Umbilical cord (tissue), 2 donors: ENCODE results near the gene ZNF593. TPM values are rescaled to one million over a fixed set of nuclear protein-coding genes. Genes with fewer than 3 reads are reported as not detected.

Source experiments
- DNase-seq: peaks from one replicate; pipeline ENCODE4 v3.0.0-alpha.2; 2015; ENCODE audit warnings: low spot score
- total RNA-seq: library from RNA; depleted of rRNA; stranded (reverse); fragments of >200 nt; gene quantifications from one replicate; pipeline ENCODE4 v1.2.3, GENCODE V29; 2014; ENCODE audit warnings: low replicate concordance; ENCODE audit not compliant: insufficient read depth

The ZNF593 gene
- total RNA-seq, 1 donor from 2014 or later, result not detected

DNA sequence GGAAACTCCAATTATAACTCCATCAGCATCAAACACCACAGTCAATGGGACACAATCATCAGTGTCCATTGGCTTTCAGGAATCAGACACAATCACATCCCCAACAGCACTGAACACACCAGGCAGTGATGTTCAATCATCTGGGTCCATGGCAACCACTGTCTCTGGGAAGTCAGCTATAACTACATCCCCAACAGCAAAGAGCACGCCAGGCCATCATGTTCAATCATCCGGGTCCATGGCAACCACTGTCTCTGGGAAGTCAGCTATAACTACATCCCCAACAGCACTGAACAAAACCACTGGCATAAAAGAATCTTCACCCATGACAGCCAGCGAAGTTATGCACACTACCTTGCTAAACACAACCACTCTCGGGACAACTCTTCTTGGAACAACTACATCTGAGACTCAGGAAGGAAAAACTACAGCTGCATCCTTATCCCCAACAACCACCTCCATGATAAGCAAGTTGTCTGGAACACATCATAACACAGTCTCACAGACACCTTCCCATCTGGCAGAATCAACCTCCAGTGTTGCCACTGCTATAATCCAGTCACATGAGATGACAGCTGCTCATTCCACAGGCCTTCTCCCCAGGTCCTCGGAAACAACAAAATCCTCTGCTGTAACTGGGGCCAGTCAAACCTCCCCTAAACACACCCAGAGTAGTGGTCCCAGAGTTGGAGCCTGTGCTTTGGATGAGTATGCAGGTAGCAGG is 40.6 kb downstream of the ZNF593 start:
- no peak for DNase-seq

DNA sequence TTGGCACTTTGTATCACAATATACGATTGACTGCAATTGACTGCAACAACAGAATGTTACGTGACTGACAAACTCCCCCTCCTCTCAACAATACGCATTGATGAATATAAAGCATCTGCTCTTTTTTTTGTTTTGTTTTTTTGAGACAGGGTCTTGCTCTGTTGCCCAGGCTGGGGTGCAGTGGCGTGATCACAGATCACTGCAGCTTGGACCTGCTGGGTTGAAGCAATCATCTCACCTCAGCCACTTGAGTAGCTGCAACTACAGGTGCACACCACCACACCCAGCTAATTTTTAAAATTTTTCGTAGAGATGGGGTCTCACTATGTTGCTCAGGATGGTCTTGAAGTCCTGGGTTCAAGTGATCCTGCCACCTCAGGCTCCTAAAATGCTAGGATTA is 43.0 kb downstream of the ZNF593 start:
- no peak for DNase-seq

DNA sequence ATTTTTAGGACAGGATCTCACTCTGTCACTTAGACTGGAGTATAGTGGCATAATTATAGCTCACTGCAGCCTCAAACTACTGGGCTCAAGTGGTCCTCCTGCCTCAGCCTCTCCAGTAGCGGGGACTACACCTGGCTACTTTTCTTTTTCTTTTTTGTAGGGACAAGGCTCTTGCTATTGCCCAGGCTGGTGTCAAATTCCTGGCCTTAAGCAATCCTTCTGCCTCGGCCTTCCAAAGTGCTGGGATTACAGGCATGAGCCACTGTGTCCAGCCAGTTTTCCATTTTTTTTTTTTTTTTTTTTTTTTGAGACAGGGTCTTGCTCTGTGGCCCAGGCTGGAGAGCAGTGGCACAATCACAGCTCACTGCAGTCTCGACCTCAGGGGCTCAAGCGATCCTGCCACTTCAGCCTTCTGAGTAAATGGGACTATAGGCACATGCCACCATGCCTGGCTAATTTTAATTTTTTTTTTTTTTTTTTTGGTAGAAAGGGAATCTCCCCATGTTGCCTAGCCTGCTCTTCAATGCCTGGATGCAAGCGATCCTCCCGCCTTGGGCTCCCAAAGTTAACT is 43.7 kb downstream of the ZNF593 start:
- DNase-seq, result no peak

DNA sequence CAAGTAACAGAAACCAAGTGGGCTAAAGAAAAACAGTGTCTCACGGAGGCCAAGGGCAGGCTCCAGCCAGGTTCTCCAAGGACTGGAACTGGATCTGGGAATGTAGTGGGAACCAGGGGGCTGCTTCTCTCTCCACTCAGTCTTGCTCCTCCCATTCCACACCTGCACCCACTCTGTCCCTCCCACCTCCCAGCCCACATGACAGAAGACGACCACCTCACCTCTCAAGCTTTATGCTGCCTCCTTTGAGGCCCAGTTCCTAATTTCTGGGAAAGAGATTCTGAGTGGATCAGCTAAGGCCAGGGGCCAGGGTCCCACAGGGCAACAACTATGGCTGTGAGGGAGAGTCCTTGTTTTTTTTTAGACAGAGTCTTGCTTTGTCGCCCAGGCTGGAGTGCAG is 45.5 kb downstream of the ZNF593 start:
- no peak for DNase-seq

DNA sequence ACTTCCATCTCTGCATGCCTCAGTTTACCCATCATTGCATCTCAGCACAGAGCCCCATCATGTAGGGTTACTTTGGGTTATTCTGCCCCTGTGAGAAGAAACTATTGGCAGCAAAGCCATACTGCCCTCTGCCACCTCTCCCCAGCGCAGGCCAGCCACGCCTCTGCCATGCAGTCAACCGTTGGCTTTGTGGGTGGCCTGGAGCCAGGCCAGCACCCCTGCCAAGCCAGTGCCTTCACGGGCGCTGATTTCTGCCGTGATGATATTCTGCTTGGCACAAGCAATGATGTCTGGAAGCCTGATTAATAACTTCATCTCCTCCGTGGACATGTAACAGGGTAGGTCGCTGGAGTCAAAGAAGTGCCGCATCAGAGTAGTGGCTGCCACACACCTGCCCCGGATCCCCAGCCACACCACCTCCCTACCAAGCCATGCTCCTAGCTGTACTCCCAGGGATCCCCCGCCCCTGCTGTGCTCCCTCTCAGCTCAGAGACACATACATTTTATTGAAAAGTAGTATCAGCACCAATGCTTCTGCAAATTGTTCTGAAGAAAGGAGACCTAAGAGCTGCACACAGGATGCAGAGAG is 49.3 kb downstream of the ZNF593 start:
- DNase-seq, result no peak

Other genes starting within 250 kb of the ZNF593 start
- gene PAFAH2, start 171.8 kb upstream of the ZNF593 start, total RNA-seq, result 5.1 TPM
- 0.48 TPM for gene EXTL1, start 148.1 kb upstream of the ZNF593 start, total RNA-seq
- gene SLC30A2, start 123.8 kb upstream of the ZNF593 start, total RNA-seq, result 1.2 TPM
- 0.96 TPM for gene TRIM63, start 102.3 kb upstream of the ZNF593 start, total RNA-seq
- gene PDIK1L, start 58.1 kb upstream of the ZNF593 start, total RNA-seq, result 14.9 TPM
- 0.72 TPM for gene FAM110D, start 10.8 kb upstream of the ZNF593 start, total RNA-seq
- not detected for gene C1orf232, start 945 bp upstream of the ZNF593 start, total RNA-seq
- not detected for gene ZNF593OS, start 1.9 kb downstream of the ZNF593 start, total RNA-seq
- gene CNKSR1, start 7.6 kb downstream of the ZNF593 start, total RNA-seq, result not detected
- 1.7 TPM for gene CATSPER4, start 20.7 kb downstream of the ZNF593 start, total RNA-seq
- gene CEP85, start 64.3 kb downstream of the ZNF593 start, total RNA-seq, result 1.7 TPM
- gene SH3BGRL3, start 110.2 kb downstream of the ZNF593 start, total RNA-seq, result 12.5 TPM
- gene UBXN11, start 136.7 kb downstream of the ZNF593 start, total RNA-seq, result 8.2 TPM
- gene CD52, start 148.1 kb downstream of the ZNF593 start, total RNA-seq, result not detected
- 7.0 TPM for gene CRYBG2, start 184.2 kb downstream of the ZNF593 start, total RNA-seq
- gene ZNF683, start 202.8 kb downstream of the ZNF593 start, total RNA-seq, result 1.4 TPM
- gene LIN28A, start 240.9 kb downstream of the ZNF593 start, total RNA-seq, result 1.4 TPM